Karpas-422 (cell line): ENCODE data around the gene HTT. TPM values are rescaled to one million over a fixed set of nuclear protein-coding genes. Genes with fewer than 3 reads are reported as not detected.
A peak's percentile ranks its signal among the peaks of the same experiment; 100 is the strongest.

Source experiments
- DNase-seq: peaks from one replicate; pipeline ENCODE4 v3.0.0-alpha.2; 2015
- H2AFZ ChIP-seq: fragments of 200-600 bp; sonication (generic); 2 replicates; pipeline ENCODE4 v1.6.1; 2014; ENCODE audit warnings: antibody characterized with exemption, low read length, mixed read lengths
- H3K27ac ChIP-seq: fragments of 200-600 bp; sonication (generic); 2 replicates; pipeline ENCODE4 v1.5.1; 2014; ENCODE audit warnings: mild to moderate bottlenecking, low read length, moderate library complexity
- H3K27me3 ChIP-seq: fragments of 200-600 bp; sonication (generic); 2 replicates; pipeline ENCODE4 v1.6.1; 2014; ENCODE audit warnings: low read length, mixed read lengths
- H3K36me3 ChIP-seq: fragments of 200-600 bp; sonication (generic); 2 replicates; pipeline ENCODE4 v1.6.1; 2014; ENCODE audit warnings: low read length, mixed read lengths; ENCODE audit not compliant: insufficient read depth
- H3K4me1 ChIP-seq: fragments of 200-600 bp; sonication (generic); 2 replicates; pipeline ENCODE4 v1.6.1; 2014; ENCODE audit warnings: mild to moderate bottlenecking, low read length, mixed read lengths
- H3K4me2 ChIP-seq: fragments of 200-600 bp; sonication (generic); 2 replicates; pipeline ENCODE4 v1.6.1; 2014; ENCODE audit warnings: low read length, low read depth, mild to moderate bottlenecking; ENCODE audit not compliant: poor library complexity, severe bottlenecking
- H3K4me3 ChIP-seq: fragments of 200-600 bp; sonication (generic); 2 replicates; pipeline ENCODE4 v1.5.1; 2014; ENCODE audit warnings: mild to moderate bottlenecking, antibody characterized with exemption, low read length, mixed read lengths
- H3K79me2 ChIP-seq: fragments of 200-600 bp; sonication (generic); 2 replicates; pipeline ENCODE4 v1.6.1; 2014; ENCODE audit warnings: mild to moderate bottlenecking, low read length, mixed read lengths
- H3K9ac ChIP-seq: fragments of 200-600 bp; sonication (generic); 2 replicates; pipeline ENCODE4 v1.6.0; 2014; ENCODE audit warnings: low read length
- H3K9me2 ChIP-seq: fragments of 200-600 bp; sonication (generic), shearing (Covaris generic); replicated peaks from 2 replicates; pipeline ENCODE4 v1.6.0; 2014; ENCODE audit warnings: mild to moderate bottlenecking, low read length, moderate library complexity; ENCODE audit not compliant: insufficient read depth
- H3K9me3 ChIP-seq: fragments of 300-700, 200-600 bp; sonication (generic); 2 replicates; pipeline ENCODE4 v1.6.1; 2014; ENCODE audit warnings: low read length, mixed read lengths
- H4K20me1 ChIP-seq: fragments of 200-600 bp; sonication (generic); 2 replicates; pipeline ENCODE4 v1.6.1; 2014; ENCODE audit warnings: mild to moderate bottlenecking, antibody characterized with exemption, low read length, low read depth; ENCODE audit not compliant: insufficient read depth
- total RNA-seq: library from RNA; depleted of rRNA; stranded (reverse); fragments of >200 nt; shearing (Covaris generic); gene quantifications from 2 replicates; pipeline ENCODE4 v1.2.3, GENCODE V29; 2014; ENCODE audit warnings: low replicate concordance

HTT gene
- total RNA-seq, 1 experiment from 2014 or later, result 24.8 TPM

DNA sequence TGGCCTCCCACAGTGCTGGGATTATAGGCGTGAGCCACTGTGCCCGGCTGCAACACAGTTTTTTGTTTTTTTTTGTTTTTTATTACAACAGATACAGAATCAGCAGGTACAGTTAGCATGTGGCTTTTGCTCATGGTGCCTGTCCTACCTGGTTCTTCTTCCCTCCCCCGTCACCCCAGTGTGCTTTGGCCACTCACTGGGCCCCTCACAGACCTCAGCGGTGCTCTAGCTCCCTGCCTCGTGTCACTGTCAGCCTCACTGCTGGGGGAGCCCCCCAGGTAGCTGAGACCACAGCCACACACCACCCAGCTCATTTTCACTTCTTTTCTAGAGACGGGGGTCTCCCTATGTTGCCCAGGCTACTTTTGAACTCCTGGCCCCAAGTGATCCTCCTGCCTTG is 38.8 kb upstream of the HTT start:
- H4K20me1 ChIP-seq, result no peaks in the 10 kb centered on the region
- no peak for DNase-seq
- H3K4me1 ChIP-seq, result peaks cover 6% of the 10 kb centered on the region
- no peaks in the 10 kb centered on the region for H3K9me2 ChIP-seq
- no peaks in the 10 kb centered on the region for H3K36me3 ChIP-seq
- no peak overlapping the region for H3K9ac ChIP-seq
- no peak overlapping the region for H3K4me3 ChIP-seq
- H2AFZ ChIP-seq, result no peak overlapping the region
- H3K27me3 ChIP-seq, result no peaks in the 10 kb centered on the region
- H3K9me3 ChIP-seq, result no peaks in the 10 kb centered on the region
- no peak overlapping the region for H3K27ac ChIP-seq
- no peak overlapping the region for H3K4me2 ChIP-seq
- no peaks in the 10 kb centered on the region for H3K79me2 ChIP-seq

DNA sequence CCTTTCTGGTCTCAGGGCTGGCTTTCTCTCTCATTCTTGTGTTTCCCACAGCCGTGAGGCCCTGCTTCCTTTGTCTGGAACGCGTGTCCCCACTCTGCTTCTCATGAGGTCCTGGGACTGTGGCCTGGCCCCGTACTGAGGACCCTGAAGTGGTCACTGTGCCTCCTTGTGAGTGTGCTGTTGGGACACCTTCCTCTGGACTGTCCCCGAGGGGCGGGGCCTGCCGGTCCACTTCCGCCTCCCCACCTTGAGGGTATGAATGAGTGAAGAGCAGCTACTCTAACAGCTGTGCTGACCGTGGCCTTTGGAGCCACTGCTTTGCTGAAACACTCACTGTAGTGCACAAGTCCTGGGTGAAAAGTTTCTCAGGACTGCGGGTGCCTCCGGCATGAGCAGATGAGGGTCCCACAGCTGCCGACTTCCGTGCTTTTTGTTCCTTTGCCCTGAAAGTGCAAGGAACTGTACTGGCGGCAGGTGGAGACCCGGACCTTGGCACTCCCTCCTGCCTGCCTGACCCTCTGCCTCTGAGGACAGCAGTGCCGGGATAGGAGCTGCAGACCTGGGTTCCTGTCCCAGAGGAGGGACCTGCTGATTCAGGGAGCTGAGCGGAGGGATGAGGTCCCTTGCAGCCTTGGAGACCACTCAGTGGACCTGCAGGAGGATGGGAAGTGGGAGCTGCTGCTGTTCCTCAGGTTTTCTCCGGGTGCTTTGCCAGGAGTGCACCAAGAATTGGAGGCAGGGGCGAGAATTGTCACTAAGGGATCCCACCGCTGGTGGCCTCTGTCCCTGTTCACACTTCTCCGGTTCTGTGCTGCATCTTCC is 38.1 kb upstream of the HTT start:
- Histone ChIP-seq H4K20me1 (no peaks in the 10 kb centered on the region), H3K9me2 (no peaks in the 10 kb centered on the region), H3K27me3 (no peaks in the 10 kb centered on the region), H3K4me1 (peaks cover 13% of the 10 kb centered on the region), H3K79me2 (no peaks in the 10 kb centered on the region), H3K27ac (no peak overlapping the region), H3K4me2 (no peak overlapping the region), H3K9me3 (no peaks in the 10 kb centered on the region), H3K36me3 (no peaks in the 10 kb centered on the region), H2AFZ (no peak overlapping the region), H3K4me3 (no peak overlapping the region), H3K9ac (no peak overlapping the region)
- DNase-seq, result no peak

DNA sequence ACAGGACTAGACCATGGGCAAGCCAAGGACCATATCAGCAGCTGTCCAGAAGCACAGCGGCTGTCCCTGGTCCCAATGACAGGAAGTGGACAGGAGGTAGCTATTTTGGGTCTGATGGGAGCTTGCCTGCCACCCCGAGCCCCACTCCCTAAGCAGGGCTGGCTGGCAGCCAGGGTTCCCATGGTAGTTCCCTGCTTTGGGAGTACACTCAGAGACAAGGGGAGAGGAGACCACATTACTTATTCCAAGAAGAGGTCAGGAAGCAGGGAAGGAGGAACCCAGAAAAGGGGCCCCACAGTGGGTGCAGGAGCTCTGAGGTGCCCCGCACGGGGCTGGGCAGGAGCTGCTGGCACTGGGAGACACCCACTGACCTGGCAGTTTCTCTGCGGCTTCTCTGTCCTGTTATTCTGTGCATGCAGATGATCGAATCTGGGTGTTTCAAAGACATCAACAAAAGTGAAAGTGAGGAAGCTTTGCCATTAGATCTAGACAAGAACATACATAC is 36.5 kb upstream of the HTT start:
- Histone ChIP-seq H3K27ac (no peak overlapping the region), H3K9me3 (no peaks in the 10 kb centered on the region), H3K9ac (no peak overlapping the region), H2AFZ (no peak overlapping the region), H3K27me3 (no peaks in the 10 kb centered on the region), H3K4me3 (no peak overlapping the region), H3K9me2 (no peaks in the 10 kb centered on the region), H3K4me2 (no peak overlapping the region), H3K79me2 (no peaks in the 10 kb centered on the region), H4K20me1 (no peaks in the 10 kb centered on the region), H3K4me1 (peaks cover 20% of the 10 kb centered on the region), H3K36me3 (no peaks in the 10 kb centered on the region)
- DNase-seq, result no peak

DNA sequence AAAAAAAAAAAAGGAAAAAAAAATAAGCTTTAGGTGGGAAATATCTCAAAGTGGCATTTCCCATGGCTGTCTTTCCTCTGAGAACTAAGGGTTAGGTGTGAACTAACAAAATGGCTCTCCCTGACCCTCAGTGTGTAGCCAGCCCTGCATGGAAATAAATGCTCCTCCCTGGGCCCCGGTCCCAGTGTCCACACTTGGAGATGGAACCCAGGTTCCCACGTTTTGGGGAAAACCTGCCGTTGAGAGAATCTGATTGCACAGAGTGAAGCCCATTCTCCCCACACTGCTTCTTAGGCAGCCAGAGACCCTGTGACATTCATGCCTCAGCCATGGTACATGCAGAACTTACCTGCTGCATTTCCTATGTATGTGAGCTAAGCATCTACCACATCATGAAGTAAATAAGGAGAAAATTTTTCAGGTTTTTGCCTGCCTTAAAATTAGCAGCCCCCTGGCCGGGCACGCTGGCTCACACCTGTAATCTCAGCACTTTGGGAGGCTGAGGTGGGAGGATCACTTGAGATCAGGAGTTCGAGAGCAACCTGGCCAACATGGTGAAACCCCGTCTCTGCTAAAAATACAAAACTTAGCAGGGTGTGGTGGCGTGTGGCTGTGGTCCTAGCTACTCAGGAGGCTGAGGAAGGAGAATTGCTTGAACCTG is 34.6 kb upstream of the HTT start:
- H3K36me3 ChIP-seq, result no peaks in the 10 kb centered on the region
- H3K9me2 ChIP-seq, result no peaks in the 10 kb centered on the region
- no peaks in the 10 kb centered on the region for H3K27me3 ChIP-seq
- no peak overlapping the region for H3K27ac ChIP-seq
- H3K4me1 ChIP-seq, result peaks cover 20% of the 10 kb centered on the region
- no peak overlapping the region for H3K4me2 ChIP-seq
- no peak overlapping the region for H2AFZ ChIP-seq
- DNase-seq, result no peak
- H4K20me1 ChIP-seq, result no peaks in the 10 kb centered on the region
- no peak overlapping the region for H3K4me3 ChIP-seq
- no peaks in the 10 kb centered on the region for H3K9me3 ChIP-seq
- no peaks in the 10 kb centered on the region for H3K79me2 ChIP-seq
- H3K9ac ChIP-seq, result no peak overlapping the region

DNA sequence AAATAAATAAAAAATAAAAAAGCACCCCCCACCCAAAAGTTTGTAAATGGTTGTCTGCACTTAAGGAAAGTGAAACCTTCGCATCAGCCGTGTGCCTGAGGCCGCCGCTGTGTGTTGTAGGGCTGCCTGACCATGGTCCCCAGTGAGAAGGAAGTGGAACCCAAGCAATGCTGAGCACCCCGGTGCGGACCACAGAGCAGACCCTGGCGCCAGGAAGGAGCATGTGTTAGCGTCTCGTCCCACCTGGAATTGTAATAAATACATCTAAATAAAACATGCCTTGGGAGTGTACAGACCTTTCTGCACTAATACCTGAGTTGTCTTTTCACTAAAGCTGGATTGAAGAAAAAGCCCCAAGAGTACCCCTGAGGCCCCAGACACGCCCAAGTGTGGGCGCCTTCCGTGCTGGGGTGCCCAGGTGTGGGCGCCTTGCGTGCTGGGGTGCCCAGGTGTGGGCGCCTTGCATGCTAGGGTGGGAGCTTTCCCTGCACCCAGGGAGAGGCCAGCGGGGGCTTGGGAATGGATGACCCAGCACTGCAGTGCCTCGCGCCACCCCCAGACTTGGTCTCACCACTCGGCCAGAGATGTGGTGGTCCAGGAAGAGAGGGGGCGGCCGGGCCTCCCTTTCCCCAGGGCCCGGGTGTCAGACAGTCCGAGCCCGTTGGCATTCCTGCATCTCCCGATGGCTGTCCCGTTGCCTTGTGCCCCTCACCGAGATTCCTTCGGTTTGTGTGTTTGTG is 33.9 kb upstream of the HTT start:
- H3K9ac ChIP-seq, result peak overlapping the region; percentile 67
- H4K20me1 ChIP-seq, result no peaks in the 10 kb centered on the region
- peak overlapping the region; percentile 91 for H2AFZ ChIP-seq
- no peaks in the 10 kb centered on the region for H3K9me3 ChIP-seq
- no peaks in the 10 kb centered on the region for H3K27me3 ChIP-seq
- peaks cover 27% of the 10 kb centered on the region for H3K4me1 ChIP-seq
- no peaks in the 10 kb centered on the region for H3K9me2 ChIP-seq
- no peaks in the 10 kb centered on the region for H3K79me2 ChIP-seq
- H3K36me3 ChIP-seq, result no peaks in the 10 kb centered on the region
- H3K4me3 ChIP-seq, result peak overlapping the region; percentile 66
- DNase-seq, result no peak
- H3K4me2 ChIP-seq, result peak overlapping the region; percentile 81
- H3K27ac ChIP-seq, result no peak overlapping the region

DNA sequence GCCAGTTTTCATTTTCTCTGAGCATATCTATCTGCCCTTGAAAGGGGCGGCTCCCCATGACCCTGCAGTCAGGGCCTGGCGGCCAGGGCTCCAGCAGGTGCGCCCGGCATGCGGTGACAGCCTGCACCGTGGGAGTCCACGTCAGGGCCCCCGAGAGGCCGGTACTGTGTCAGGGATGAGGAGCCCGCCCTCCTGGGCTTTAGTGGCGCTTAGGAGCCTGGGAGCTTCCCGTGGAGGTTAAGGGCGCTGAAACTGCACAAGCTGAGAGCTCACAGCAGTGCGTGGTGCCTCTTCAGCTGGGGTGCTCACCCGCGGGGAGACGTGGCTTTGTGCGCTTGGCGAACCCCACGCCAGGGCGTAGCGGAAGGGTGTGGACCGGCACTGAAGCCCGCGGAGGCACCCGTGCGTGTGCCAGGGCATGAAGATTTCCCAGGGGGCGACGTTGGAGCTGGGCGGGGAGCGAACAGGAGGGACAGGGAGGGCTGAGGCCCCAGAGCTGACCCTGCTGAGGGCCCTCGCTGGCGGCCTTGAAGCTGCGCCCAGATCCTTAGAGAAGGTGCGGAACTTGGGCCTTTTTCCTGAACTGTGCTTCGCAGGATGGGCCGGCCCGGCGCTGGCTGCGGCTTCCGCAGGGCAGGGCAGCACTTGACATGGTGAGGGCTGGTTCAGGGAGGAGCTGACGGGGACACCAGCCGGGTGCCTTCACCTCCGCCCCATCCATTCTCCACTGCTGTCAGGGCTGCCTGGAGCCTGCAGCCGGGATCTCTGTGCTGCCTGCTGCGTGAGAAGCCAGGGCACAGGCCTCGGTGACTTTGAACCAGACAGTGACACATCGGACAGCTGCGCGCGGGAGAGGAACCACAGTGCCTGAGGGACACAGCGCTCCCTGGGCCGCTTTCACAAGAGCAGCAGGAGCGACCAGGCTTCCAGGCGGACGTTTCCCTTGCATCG is 33.0 kb upstream of the HTT start:
- peak; percentile 60 for DNase-seq
- H3K9me3 ChIP-seq, result no peaks in the 10 kb centered on the region
- H3K27me3 ChIP-seq, result no peaks in the 10 kb centered on the region
- H3K9me2 ChIP-seq, result no peaks in the 10 kb centered on the region
- H3K27ac ChIP-seq, result no peak overlapping the region
- peak overlapping the region; percentile 91 for H2AFZ ChIP-seq
- peak overlapping the region; percentile 66 for H3K4me3 ChIP-seq
- peak overlapping the region; percentile 67 for H3K9ac ChIP-seq
- H4K20me1 ChIP-seq, result no peaks in the 10 kb centered on the region
- no peaks in the 10 kb centered on the region for H3K36me3 ChIP-seq
- peaks cover 35% of the 10 kb centered on the region for H3K4me1 ChIP-seq
- H3K4me2 ChIP-seq, result peak overlapping the region; percentile 81
- no peaks in the 10 kb centered on the region for H3K79me2 ChIP-seq

DNA sequence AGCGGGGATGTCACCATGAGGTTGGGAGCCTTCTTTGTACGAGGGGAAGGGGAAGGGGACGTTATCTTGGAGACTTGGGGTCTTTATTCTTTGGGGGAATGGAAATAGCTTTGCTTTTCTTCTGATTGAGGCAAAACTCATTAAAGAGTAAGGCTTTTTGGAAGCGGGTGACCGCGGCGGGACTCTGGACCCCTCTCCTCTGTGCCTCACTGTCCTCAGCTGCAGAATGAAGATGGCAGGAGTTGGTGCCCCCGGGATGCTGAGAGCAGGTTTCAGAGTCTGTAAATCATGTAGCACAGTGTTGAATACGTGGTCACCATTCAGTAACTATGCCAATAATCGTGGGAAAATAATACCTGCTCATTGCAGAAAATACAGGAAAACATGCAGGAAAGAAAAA is 32.3 kb upstream of the HTT start:
- Histone ChIP-seq H3K79me2 (no peaks in the 10 kb centered on the region), H3K4me2 (peak overlapping the region; percentile 81), H4K20me1 (no peaks in the 10 kb centered on the region), H3K4me3 (peak overlapping the region; percentile 66), H3K9me3 (no peaks in the 10 kb centered on the region), H3K27me3 (no peaks in the 10 kb centered on the region), H3K36me3 (no peaks in the 10 kb centered on the region), H3K4me1 (peaks cover 36% of the 10 kb centered on the region), H3K9me2 (no peaks in the 10 kb centered on the region), H2AFZ (peak overlapping the region; percentile 91), H3K27ac (no peak overlapping the region), H3K9ac (peak overlapping the region; percentile 67)
- DNase-seq, result no peak
